HCT116 (cell line): ENCODE data around the gene AGAP5.

Experiments used
- CEBPB ChIP-seq: IDR thresholded peaks from 2 replicates; pipeline ENCODE4 v1.6.1; 2012; ENCODE audit warnings: low read depth
- EGR1 ChIP-seq: IDR thresholded peaks from 2 replicates; pipeline ENCODE4 v1.6.1; 2012; ENCODE audit warnings: low read depth
- EZH2 ChIP-seq: fragments of 200-600 bp; sonication (generic); IDR thresholded peaks from 2 replicates; pipeline ENCODE4 v1.6.1; 2017; ENCODE audit warnings: antibody characterized with exemption, mixed run types
- JUND ChIP-seq: IDR thresholded peaks from 2 replicates; pipeline ENCODE4 v1.6.1; 2012
- MAX ChIP-seq: IDR thresholded peaks from 2 replicates; pipeline ENCODE4 v1.6.1; 2012
- POLR2A ChIP-seq: IDR thresholded peaks from 2 replicates; pipeline ENCODE4 v1.7.0; 2011; ENCODE audit warnings: borderline replicate concordance; ENCODE audit not compliant: insufficient read depth, insufficient read length; ENCODE audit errors: extremely low read depth
- POLR2AphosphoS5 ChIP-seq: IDR thresholded peaks from 2 replicates; pipeline ENCODE4 v1.6.1; 2011; ENCODE audit warnings: mild to moderate bottlenecking, low read depth, low read length, moderate library complexity
- RAD21 ChIP-seq: IDR thresholded peaks from 2 replicates; pipeline ENCODE4 v1.6.1; 2012; ENCODE audit warnings: low read depth, mild to moderate bottlenecking
- REST ChIP-seq: IDR thresholded peaks from 2 replicates; pipeline ENCODE4 v1.6.1; 2012; ENCODE audit warnings: low read depth
- SIN3A ChIP-seq: IDR thresholded peaks from 2 replicates; pipeline ENCODE4 v1.6.1; 2012; ENCODE audit warnings: low read depth
- SP1 ChIP-seq: IDR thresholded peaks from 2 replicates; pipeline ENCODE4 v1.6.1; 2012; ENCODE audit warnings: low read depth
- TCF7L2 ChIP-seq: IDR thresholded peaks from 2 replicates; pipeline ENCODE4 v1.7.0; 2011; ENCODE audit warnings: borderline replicate concordance, inconsistent platforms; ENCODE audit not compliant: insufficient read depth, insufficient read length; ENCODE audit errors: extremely low read depth
- YY1 ChIP-seq: IDR thresholded peaks from 2 replicates; pipeline ENCODE4 v1.6.1; 2011; ENCODE audit warnings: low read length, low read depth, moderate library complexity, mild to moderate bottlenecking; ENCODE audit not compliant: insufficient replicate concordance; ENCODE audit errors: extremely low read depth
- TF ChIP-seq, protein P1 (sequence below), 3 experiments: fragments of 200-600 bp in 1 of 3; sonication (generic) in 1 of 3; IDR thresholded peaks in 2 of 3; conservative IDR thresholded peaks in 1 of 3; 2 replicates each; pipeline ENCODE4 v1.5.1; 2012 to 2017; ENCODE audit warnings: low read depth in 2 of 3, low read length in 2 of 3, antibody characterized with exemption in 1 of 3, borderline replicate concordance in 1 of 3, control low read depth in 1 of 3, mild to moderate bottlenecking in 1 of 3, mixed read lengths in 1 of 3, mixed run types in 1 of 3, moderate library complexity in 1 of 3; ENCODE audit not compliant: insufficient read depth in 1 of 3

DNA sequence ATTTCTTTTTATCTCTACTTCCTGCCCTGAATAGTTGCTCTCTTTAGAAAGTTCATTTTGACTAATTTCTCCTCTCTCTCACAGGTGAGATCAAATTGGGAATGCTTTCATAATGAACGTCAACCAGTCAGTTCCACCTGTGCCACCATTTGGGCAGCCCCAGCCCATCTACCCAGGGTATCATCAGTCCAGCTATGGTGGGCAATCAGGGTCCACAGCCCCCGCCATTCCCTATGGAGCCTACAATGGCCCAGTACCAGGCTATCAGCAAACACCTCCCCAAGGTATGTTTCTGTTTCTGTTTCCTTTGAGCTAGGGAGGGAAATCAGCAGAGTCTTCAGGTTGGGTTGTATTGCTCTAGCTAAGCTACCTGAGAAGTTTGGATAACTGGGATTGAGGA is 48.8 kb upstream of the AGAP5 start:
- TF ChIP-seq, protein P1, sequence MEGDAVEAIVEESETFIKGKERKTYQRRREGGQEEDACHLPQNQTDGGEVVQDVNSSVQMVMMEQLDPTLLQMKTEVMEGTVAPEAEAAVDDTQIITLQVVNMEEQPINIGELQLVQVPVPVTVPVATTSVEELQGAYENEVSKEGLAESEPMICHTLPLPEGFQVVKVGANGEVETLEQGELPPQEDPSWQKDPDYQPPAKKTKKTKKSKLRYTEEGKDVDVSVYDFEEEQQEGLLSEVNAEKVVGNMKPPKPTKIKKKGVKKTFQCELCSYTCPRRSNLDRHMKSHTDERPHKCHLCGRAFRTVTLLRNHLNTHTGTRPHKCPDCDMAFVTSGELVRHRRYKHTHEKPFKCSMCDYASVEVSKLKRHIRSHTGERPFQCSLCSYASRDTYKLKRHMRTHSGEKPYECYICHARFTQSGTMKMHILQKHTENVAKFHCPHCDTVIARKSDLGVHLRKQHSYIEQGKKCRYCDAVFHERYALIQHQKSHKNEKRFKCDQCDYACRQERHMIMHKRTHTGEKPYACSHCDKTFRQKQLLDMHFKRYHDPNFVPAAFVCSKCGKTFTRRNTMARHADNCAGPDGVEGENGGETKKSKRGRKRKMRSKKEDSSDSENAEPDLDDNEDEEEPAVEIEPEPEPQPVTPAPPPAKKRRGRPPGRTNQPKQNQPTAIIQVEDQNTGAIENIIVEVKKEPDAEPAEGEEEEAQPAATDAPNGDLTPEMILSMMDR (IDR thresholded peaks at IDR 0.05 in 2 of 3, conservative IDR thresholded peaks at IDR 0.05 in 1 of 3; ENCODE audit: borderline replicate concordance in 1 of 3, insufficient read depth in 1 of 3, low read depth in 2 of 3, low read length in 2 of 3), result no peak
- TF ChIP-seq CEBPB, result no peak
- TF ChIP-seq POLR2AphosphoS5, result no peak
- no peak for TF ChIP-seq POLR2A
- TF ChIP-seq MAX, result no peak
- no peak for TF ChIP-seq EZH2
- TF ChIP-seq TCF7L2, result no peak
- no peak for TF ChIP-seq REST
- no peak for TF ChIP-seq YY1
- no peak for TF ChIP-seq SP1
- no peak for TF ChIP-seq JUND
- TF ChIP-seq EGR1, result no peak
- TF ChIP-seq SIN3A, result no peak
- no peak for TF ChIP-seq RAD21
